Panc1 (cell line): ENCODE results near the gene GP2. TPM values are rescaled to one million over a fixed set of nuclear protein-coding genes. Genes with fewer than 3 reads are reported as not detected.

Experiments used
- ATAC-seq: fragments of 200-7000 bp; cut with Tn5 transposase; 2 replicates; pipeline ENCODE4 v1.9.1; 2020; ENCODE audit warnings: mild to moderate bottlenecking, moderate library complexity
- BruUV-seq: library from RNA; stranded (reverse); fragments of 400-500 nt; replicated peaks from 2 replicates; lab custom pipeline; 2021; lab: Mats Ljungman, UMichigan
- CTCF ChIA-PET: fragments of 300-600 bp; sonication (Branson Sonifier 250); formaldehyde crosslinking; loops from one replicate; lab custom pipeline; 2022; ENCODE audit warnings: antibody characterized with exemption; lab: Charles Lee
- POLR2A ChIA-PET: fragments of 300-600 bp; sonication (Branson Sonifier 250); formaldehyde crosslinking; loops from one replicate; lab custom pipeline; 2022; ENCODE audit warnings: antibody characterized with exemption; lab: Charles Lee
- DNase-seq: peaks from one replicate; pipeline ENCODE4 v3.0.0-alpha.2; 2010; ENCODE audit warnings: low read depth, low spot score
- H3K27ac ChIP-seq: 2 replicates; pipeline ENCODE4 v1.5.1; 2011; ENCODE audit warnings: mild to moderate bottlenecking, low read length, inconsistent platforms
- H3K27me3 ChIP-seq: fragments of 200-500 bp; sonication (Bioruptor generic); 2 replicates; pipeline ENCODE4 v1.6.0; 2014; ENCODE audit warnings: low read length, inconsistent platforms; ENCODE audit not compliant: control insufficient read depth, insufficient read depth
- H3K36me3 ChIP-seq: fragments of 200-500 bp; sonication (Bioruptor generic); 2 replicates; pipeline ENCODE4 v1.5.1; 2014; ENCODE audit warnings: inconsistent platforms, mild to moderate bottlenecking, low read length, moderate library complexity; ENCODE audit not compliant: control insufficient read depth, insufficient read depth
- H3K4me1 ChIP-seq: 2 replicates; pipeline ENCODE4 v1.5.1; 2011; ENCODE audit warnings: inconsistent platforms, mild to moderate bottlenecking, low read length, moderate library complexity; ENCODE audit not compliant: control insufficient read depth, insufficient read depth
- H3K4me3 ChIP-seq, 2 experiments: 2 replicates each; pipeline ENCODE4 v1.5.1; 2011 to 2012; ENCODE audit warnings: low read depth in 2 of 2, low read length in 2 of 2, mild to moderate bottlenecking in 2 of 2, inconsistent platforms in 1 of 2, moderate library complexity in 1 of 2
- H3K9me3 ChIP-seq: fragments of 200-500 bp; sonication (Bioruptor generic); 2 replicates; pipeline ENCODE4 v1.5.1; 2014; ENCODE audit warnings: low read depth, mild to moderate bottlenecking, inconsistent platforms, low read length, moderate library complexity; ENCODE audit not compliant: control insufficient read depth, insufficient read depth
- CTCF ChIP-seq: fragments of 450-650 bp; IDR thresholded peaks from 2 replicates; pipeline ENCODE4 v1.5.1; 2017; ENCODE audit warnings: mild to moderate bottlenecking
- POLR2AphosphoS5 ChIP-seq: IDR thresholded peaks from 2 replicates; pipeline ENCODE4 v1.6.1; 2012; ENCODE audit warnings: mild to moderate bottlenecking, low read depth, low read length, moderate library complexity
- REST ChIP-seq, 2 experiments: IDR thresholded peaks; 2 replicates each; pipeline ENCODE4 v1.6.1; 2011 to 2012; ENCODE audit warnings: low read depth in 2 of 2, control low read depth in 1 of 2, low read length in 1 of 2, mild to moderate bottlenecking in 1 of 2, moderate library complexity in 1 of 2; ENCODE audit not compliant: insufficient read depth in 1 of 2
- SIN3A ChIP-seq: IDR thresholded peaks from 2 replicates; pipeline ENCODE4 v1.6.1; 2012; ENCODE audit warnings: low read depth, mild to moderate bottlenecking, low read length, moderate library complexity, borderline replicate concordance; ENCODE audit not compliant: insufficient read depth
- TCF7L2 ChIP-seq: IDR thresholded peaks from 2 replicates; pipeline ENCODE4 v1.6.1; 2011; ENCODE audit warnings: mild to moderate bottlenecking, low read depth, low read length, inconsistent platforms
- in situ Hi-C: cut with HindIII; loops from 2 replicates; pipeline ENCODE4 v1.10.0; 2016; ENCODE audit warnings: low sequenced_read_pairs, low pct_unique_long_range_greater_than_20kb
- intact Hi-C: fragments of 100-400 bp; cut with micrococcal nuclease; formaldehyde crosslinking; loops from one replicate; pipeline ENCODE4 v1.10.0; 2022; ENCODE audit not compliant: unreplicated experiment
- total RNA-seq: library from RNA; stranded (reverse); gene quantifications from one replicate; pipeline ENCODE4 v1.2.1, GENCODE V29; 2021; ENCODE audit not compliant: unreplicated experiment

GP2 gene
- total RNA-seq, 1 experiment from 2014 or later: 5.8 TPM

- BruUV-seq: no TSS peak
- CTCF ChIA-PET: no interaction called here
- Histone ChIP-seq H3K27me3 (no peaks in the 10 kb centered on the region), H3K27ac (no peak overlapping the region), H3K36me3 (no peaks in the 10 kb centered on the region), H3K9me3 (no peaks in the 10 kb centered on the region), H3K4me3 (no peak overlapping the region), H3K4me1 (no peaks in the 10 kb centered on the region)
- intact Hi-C loops: no loop called here
- in situ Hi-C loops: no loop called here
- TF ChIP-seq SIN3A: no peak
- ATAC-seq (no peak), DNase-seq (no peak)
- POLR2A ChIA-PET: no interaction called here
Measured at GRCh38 chr16:20280259-20280658, 47.1 kb downstream of the GP2 start.

DNA sequence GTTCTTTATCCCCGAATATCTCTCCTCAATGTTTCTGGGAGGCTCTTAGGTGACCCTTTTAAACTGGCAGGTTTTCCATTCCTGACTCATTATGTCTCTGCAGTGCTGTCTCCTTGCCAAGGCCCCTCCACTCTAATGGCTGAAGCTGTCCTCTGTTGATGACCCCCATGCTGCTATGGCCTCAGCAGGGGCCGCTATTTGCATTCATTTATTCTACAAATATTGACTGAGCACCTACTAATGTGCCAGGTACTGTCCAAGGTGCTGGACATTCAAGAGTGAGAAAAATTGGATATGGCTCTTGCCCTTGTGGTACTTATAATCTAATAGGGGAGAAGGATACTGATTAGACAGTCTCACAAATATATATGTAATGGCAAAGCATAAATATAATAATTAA, 55.4 kb downstream of the GP2 start:
- no peaks in the 10 kb centered on the region for H3K36me3 ChIP-seq
- H3K27me3 ChIP-seq: peaks cover 20% of the 10 kb centered on the region
- H3K27ac ChIP-seq: no peak overlapping the region
- H3K4me1 ChIP-seq: no peaks in the 10 kb centered on the region
- intact Hi-C loops: no loop called here
- POLR2A ChIA-PET: no interaction called here
- no peaks in the 10 kb centered on the region for H3K9me3 ChIP-seq
- in situ Hi-C loops: no loop called here
- no peak overlapping the region for H3K4me3 ChIP-seq
- TF ChIP-seq REST (IDR thresholded peaks at IDR 0.05; ENCODE audit: insufficient read depth in 1 of 2, low read depth in 2 of 2, low read length in 1 of 2): peak; percentile 78 to 87
- TF ChIP-seq POLR2AphosphoS5: no peak
- no peak for TF ChIP-seq SIN3A
- no peak for TF ChIP-seq TCF7L2
- TF ChIP-seq CTCF: no peak
- BruUV-seq: no TSS peak
- CTCF ChIA-PET: no interaction called here
- DNase-seq (no peak), ATAC-seq (no peak)

- Histone ChIP-seq H3K4me3 (no peak overlapping the region), H3K36me3 (no peaks in the 10 kb centered on the region), H3K9me3 (no peaks in the 10 kb centered on the region), H3K27ac (no peak overlapping the region), H3K4me1 (no peaks in the 10 kb centered on the region), H3K27me3 (peaks cover 25% of the 10 kb centered on the region)
- BruUV-seq: no TSS peak
- DNase-seq (no peak), ATAC-seq (no peak)
- CTCF ChIA-PET: no interaction called here
- intact Hi-C loops (no loop called here), in situ Hi-C loops (no loop called here)
- POLR2A ChIA-PET: no interaction called here
- TF ChIP-seq CTCF: no peak
- no peak for TF ChIP-seq SIN3A
- no peak for TF ChIP-seq TCF7L2
- TF ChIP-seq REST (IDR thresholded peaks at IDR 0.05; ENCODE audit: insufficient read depth in 1 of 2, low read depth in 2 of 2, low read length in 1 of 2): no peak
- no peak for TF ChIP-seq POLR2AphosphoS5
Measured at GRCh38 chr16:20268409-20268808, 58.9 kb downstream of the GP2 start.
